Hematopoietic multipotent progenitor cell treated with erythropoietin and hydrocortisone succinate and interleukin-3 and kit ligand, for 4 days (in vitro differentiated cells): ENCODE measurements around the gene ARFGEF2.
"Not testable (repeated sequence)": the region's sequence is repeated elsewhere in the genome, so short reads cannot be mapped to it uniquely, and the experiment has no call there.

Source experiments
- DNase-seq: peaks from one replicate; pipeline ENCODE4 v3.0.0-alpha.2; 2015

The ARFGEF2 gene

GRCh38 chr20:48930878-48931277 lies 9.4 kb downstream of the ARFGEF2 start:
- DNase-seq, result no peak

- no peak for DNase-seq
Observed at GRCh38 chr20:48931527-48932374, 10.2 kb downstream of the ARFGEF2 start.

- DNase-seq, result no peak
Observed at GRCh38 chr20:48932375-48932941, 10.9 kb downstream of the ARFGEF2 start.

- DNase-seq, result no peak
Observed at GRCh38 chr20:48933017-48933766, 11.7 kb downstream of the ARFGEF2 start.

- DNase-seq, result not testable (repeated sequence)
Observed at GRCh38 chr20:48934273-48934877, 12.9 kb downstream of the ARFGEF2 start.

- not testable (repeated sequence) for DNase-seq
Observed at GRCh38 chr20:48934966-48935365, 13.5 kb downstream of the ARFGEF2 start.

GRCh38 chr20:48936178-48936577 lies 14.7 kb downstream of the ARFGEF2 start:
- not testable (repeated sequence) for DNase-seq

GRCh38 chr20:48937674-48938073 lies 16.2 kb downstream of the ARFGEF2 start:
- DNase-seq, result no peak

GRCh38 chr20:48938670-48939069 lies 17.2 kb downstream of the ARFGEF2 start:
- no peak for DNase-seq

GRCh38 chr20:48940170-48940569 lies 18.7 kb downstream of the ARFGEF2 start:
- no peak for DNase-seq

GRCh38 chr20:48941467-48941866 lies 20.0 kb downstream of the ARFGEF2 start:
- no peak for DNase-seq

GRCh38 chr20:48942730-48943129 lies 21.2 kb downstream of the ARFGEF2 start:
- DNase-seq, result no peak

GRCh38 chr20:48944663-48945297 lies 23.3 kb downstream of the ARFGEF2 start:
- DNase-seq, result no peak

- DNase-seq, result no peak
Observed at GRCh38 chr20:48945840-48946514, 24.5 kb downstream of the ARFGEF2 start.

- no peak for DNase-seq
Observed at GRCh38 chr20:48948612-48949011, 27.1 kb downstream of the ARFGEF2 start.

GRCh38 chr20:48949304-48950170 lies 28.0 kb downstream of the ARFGEF2 start:
- peak; percentile 74 for DNase-seq

GRCh38 chr20:48951041-48951440 lies 29.5 kb downstream of the ARFGEF2 start:
- DNase-seq, result no peak

- no peak for DNase-seq
Observed at GRCh38 chr20:48951646-48952045, 30.1 kb downstream of the ARFGEF2 start.

- no peak for DNase-seq
Observed at GRCh38 chr20:48952656-48953055, 31.1 kb downstream of the ARFGEF2 start.

- DNase-seq, result no peak
Observed at GRCh38 chr20:48953653-48954052, 32.1 kb downstream of the ARFGEF2 start.

GRCh38 chr20:48956052-48956451 lies 34.5 kb downstream of the ARFGEF2 start:
- no peak for DNase-seq
